Measurements from ENCODE around the gene TRAF5.
"Not testable (repeated sequence)": the region's sequence is repeated elsewhere in the genome, so short reads cannot be mapped to it uniquely, and the experiment has no call there.

Gene TRAF5

DNA sequence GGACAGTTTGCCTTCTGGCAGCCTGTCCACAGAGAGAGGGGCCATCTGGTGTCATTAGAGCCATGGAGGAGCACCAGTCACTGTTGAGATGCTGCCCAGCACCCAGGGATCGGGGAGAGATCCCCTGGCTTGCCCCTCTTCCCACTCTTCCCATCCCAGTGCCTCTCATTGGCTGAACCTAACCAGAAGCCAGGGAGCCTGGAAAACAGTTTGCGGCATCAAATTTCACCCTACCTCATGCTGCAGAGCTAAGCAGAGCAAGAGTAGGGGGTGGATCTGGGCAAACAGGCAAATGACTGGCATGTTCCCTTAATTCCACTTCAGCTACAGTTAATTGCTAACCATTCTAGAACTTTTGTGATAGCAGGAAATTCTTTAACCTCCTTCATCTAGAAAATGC is 19.1 kb downstream of the TRAF5 start (continued):
- TF ChIP-seq, protein P1, sequence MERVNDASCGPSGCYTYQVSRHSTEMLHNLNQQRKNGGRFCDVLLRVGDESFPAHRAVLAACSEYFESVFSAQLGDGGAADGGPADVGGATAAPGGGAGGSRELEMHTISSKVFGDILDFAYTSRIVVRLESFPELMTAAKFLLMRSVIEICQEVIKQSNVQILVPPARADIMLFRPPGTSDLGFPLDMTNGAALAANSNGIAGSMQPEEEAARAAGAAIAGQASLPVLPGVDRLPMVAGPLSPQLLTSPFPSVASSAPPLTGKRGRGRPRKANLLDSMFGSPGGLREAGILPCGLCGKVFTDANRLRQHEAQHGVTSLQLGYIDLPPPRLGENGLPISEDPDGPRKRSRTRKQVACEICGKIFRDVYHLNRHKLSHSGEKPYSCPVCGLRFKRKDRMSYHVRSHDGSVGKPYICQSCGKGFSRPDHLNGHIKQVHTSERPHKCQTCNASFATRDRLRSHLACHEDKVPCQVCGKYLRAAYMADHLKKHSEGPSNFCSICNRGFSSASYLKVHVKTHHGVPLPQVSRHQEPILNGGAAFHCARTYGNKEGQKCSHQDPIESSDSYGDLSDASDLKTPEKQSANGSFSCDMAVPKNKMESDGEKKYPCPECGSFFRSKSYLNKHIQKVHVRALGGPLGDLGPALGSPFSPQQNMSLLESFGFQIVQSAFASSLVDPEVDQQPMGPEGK (CRISPR knock-in tag; IDR thresholded peaks at IDR 0.05; ENCODE audit: borderline replicate concordance) = no peak
- TF ChIP-seq ZFP30 (CRISPR knock-in tag; IDR thresholded peaks at IDR 0.05) (no peak), ZNF8 (CRISPR knock-in tag; IDR thresholded peaks at IDR 0.05) (no peak), ZFP3 (CRISPR knock-in tag; IDR thresholded peaks at IDR 0.05) (no peak), RARB (CRISPR knock-in tag; IDR thresholded peaks at IDR 0.05) (no peak), PPARA (CRISPR knock-in tag; IDR thresholded peaks at IDR 0.05; ENCODE audit: borderline replicate concordance) (no peak), CREB5 (CRISPR knock-in tag; IDR thresholded peaks at IDR 0.05; ENCODE audit: low read depth) (no peak), ZC3H10 (CRISPR knock-in tag; IDR thresholded peaks at IDR 0.05) (no peak), ZNF565 (CRISPR knock-in tag; conservative IDR thresholded peaks at IDR 0.05; ENCODE audit: low read depth) (no peak)

DNA sequence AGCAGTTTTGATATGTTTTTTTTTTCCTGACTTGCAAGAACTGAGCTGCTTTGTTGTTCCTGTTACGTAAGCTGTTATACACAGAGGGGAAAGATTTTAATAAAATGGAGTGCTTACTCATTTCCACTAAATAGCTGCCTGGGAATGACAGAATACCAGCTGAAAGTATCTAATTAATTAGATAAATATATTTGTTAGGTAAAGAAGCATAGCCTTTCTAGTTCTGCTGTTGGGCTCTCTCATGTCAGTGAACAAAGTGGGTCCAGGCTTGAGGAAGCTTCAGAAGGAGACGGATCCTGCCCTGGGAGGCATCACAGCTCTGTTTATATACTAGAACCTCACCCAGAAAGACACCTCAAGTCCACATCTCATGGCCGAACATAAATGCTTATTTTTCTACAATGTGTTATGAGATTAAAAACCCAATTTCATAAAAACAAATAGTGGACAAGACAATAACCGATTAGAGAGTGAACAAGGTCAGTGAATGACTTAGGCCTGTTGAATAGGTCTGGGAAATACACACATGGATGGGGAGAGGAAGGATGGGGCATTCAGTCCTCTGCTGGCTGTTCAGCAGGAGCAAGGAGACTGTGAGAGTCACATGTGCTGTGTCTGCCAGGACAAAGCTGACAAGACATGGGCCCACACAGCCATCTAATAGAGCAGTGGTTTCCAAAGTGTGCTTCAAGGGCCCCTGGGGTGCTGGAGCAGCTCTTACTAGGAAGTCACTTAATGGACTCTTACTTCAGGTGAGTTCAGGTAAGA is 20.6 kb downstream of the TRAF5 start:
- TF ChIP-seq OSR1 (CRISPR knock-in tag; IDR thresholded peaks at IDR 0.05) (no peak), ARNTL (CRISPR knock-in tag; IDR thresholded peaks at IDR 0.05; ENCODE audit: borderline replicate concordance, low read depth) (no peak), CSDC2 (CRISPR knock-in tag; IDR thresholded peaks at IDR 0.05) (no peak), ZFP3 (CRISPR knock-in tag; IDR thresholded peaks at IDR 0.05) (no peak), GLIS3 (CRISPR knock-in tag; IDR thresholded peaks at IDR 0.05) (no peak)
- no peak for ATAC-seq

DNA sequence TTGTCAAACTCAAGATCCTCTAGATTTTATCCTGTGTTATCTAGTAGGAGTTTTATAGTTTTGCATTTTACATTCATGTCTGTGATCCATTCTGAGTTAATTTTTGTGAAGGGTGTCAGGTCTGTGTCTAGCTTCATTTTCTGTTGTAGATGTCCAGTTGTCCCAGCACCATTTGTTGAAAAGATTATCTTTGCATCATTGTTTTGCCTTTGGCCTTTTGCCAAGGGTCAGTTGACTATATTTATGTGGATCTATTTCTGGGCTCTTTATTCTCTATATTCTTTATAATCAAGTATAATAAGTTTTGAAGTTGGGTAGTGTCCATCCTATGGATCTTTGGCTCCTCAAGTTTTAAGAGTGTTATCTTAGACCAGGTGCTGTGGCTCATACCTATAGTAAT is 21.9 kb downstream of the TRAF5 start:
- no peak for TF ChIP-seq ZNF8 (CRISPR knock-in tag; IDR thresholded peaks at IDR 0.05)
- ATAC-seq = no peak

- no peak for ATAC-seq
- TF ChIP-seq ESRRG (CRISPR knock-in tag; IDR thresholded peaks at IDR 0.05) (no peak), POU6F1 (CRISPR knock-in tag; IDR thresholded peaks at IDR 0.05; ENCODE audit: borderline replicate concordance, low read depth) (no peak), GLIS3 (CRISPR knock-in tag; IDR thresholded peaks at IDR 0.05) (no peak), ZNF70 (CRISPR knock-in tag; IDR thresholded peaks at IDR 0.05) (no peak), ZFP30 (CRISPR knock-in tag; IDR thresholded peaks at IDR 0.05) (no peak), ZC3H10 (CRISPR knock-in tag; IDR thresholded peaks at IDR 0.05) (no peak)
Observed at GRCh38 chr1:211349741-211350140, 23.1 kb downstream of the TRAF5 start.

GRCh38 chr1:211352055-211352454 is 25.4 kb downstream of the TRAF5 start:
- not testable (repeated sequence) for ATAC-seq

DNA sequence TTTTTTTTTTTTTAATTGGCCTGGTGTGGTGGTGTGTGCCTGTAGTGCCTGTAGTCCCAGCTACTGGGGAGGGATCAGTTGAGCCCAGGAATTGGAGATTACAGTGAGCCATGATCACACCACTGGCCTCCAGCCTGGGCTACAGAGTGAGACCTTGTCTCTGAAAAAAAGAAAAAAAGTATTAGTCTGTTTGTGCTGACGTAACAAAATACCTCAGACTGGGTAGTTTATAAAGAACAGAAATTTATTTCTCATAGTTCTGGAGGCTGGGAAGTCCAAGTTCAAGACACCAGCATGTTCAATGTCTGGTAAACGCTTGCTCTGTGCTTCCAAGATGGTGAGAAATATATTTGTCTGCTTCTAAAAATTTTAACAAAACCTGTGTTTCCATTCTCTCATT is 25.8 kb downstream of the TRAF5 start:
- ATAC-seq = no peak
- TF ChIP-seq ZNF8 (CRISPR knock-in tag; IDR thresholded peaks at IDR 0.05) (no peak), OSR1 (CRISPR knock-in tag; IDR thresholded peaks at IDR 0.05) (no peak), PPARA (CRISPR knock-in tag; IDR thresholded peaks at IDR 0.05; ENCODE audit: borderline replicate concordance) (no peak), ZFP3 (CRISPR knock-in tag; IDR thresholded peaks at IDR 0.05) (no peak), CREB5 (CRISPR knock-in tag; IDR thresholded peaks at IDR 0.05; ENCODE audit: low read depth) (no peak), ESRRG (CRISPR knock-in tag; IDR thresholded peaks at IDR 0.05) (no peak), ISL1 (CRISPR knock-in tag; IDR thresholded peaks at IDR 0.05) (no peak), RARB (CRISPR knock-in tag; IDR thresholded peaks at IDR 0.05) (no peak), ZFP30 (CRISPR knock-in tag; IDR thresholded peaks at IDR 0.05) (no peak), GLIS3 (CRISPR knock-in tag; IDR thresholded peaks at IDR 0.05) (no peak), BACH2 (CRISPR knock-in tag; IDR thresholded peaks at IDR 0.05; ENCODE audit: borderline replicate concordance) (no peak), POU6F1 (CRISPR knock-in tag; IDR thresholded peaks at IDR 0.05; ENCODE audit: borderline replicate concordance, low read depth) (no peak), SNAI2 (CRISPR knock-in tag; IDR thresholded peaks at IDR 0.05) (no peak)
- TF ChIP-seq, protein P2, sequence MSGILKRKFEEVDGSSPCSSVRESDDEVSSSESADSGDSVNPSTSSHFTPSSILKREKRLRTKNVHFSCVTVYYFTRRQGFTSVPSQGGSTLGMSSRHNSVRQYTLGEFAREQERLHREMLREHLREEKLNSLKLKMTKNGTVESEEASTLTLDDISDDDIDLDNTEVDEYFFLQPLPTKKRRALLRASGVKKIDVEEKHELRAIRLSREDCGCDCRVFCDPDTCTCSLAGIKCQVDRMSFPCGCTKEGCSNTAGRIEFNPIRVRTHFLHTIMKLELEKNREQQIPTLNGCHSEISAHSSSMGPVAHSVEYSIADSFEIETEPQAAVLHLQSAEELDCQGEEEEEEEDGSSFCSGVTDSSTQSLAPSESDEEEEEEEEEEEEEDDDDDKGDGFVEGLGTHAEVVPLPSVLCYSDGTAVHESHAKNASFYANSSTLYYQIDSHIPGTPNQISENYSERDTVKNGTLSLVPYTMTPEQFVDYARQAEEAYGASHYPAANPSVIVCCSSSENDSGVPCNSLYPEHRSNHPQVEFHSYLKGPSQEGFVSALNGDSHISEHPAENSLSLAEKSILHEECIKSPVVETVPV (CRISPR knock-in tag; IDR thresholded peaks at IDR 0.05) = no peak

All from SK-N-SH treated with all-trans-retinoic acid at 6 μM for 48 hours (cell line).